Measurements from ENCODE around the gene GAD2.

GAD2 gene

GRCh38 chr10:26259341-26259740 lies 42.8 kb downstream of the GAD2 start:
- no peak overlapping the region for H2BK120ac ChIP-seq (ENCODE audit: low read depth, low read length)
- no peak for DNase-seq
- H3K9me3 ChIP-seq (ENCODE audit: control insufficient read depth, low read length), result no peaks in the 10 kb centered on the region
- no peaks in the 10 kb centered on the region for H3K79me1 ChIP-seq (replicated peaks; ENCODE audit: low read length, poor library complexity, severe bottlenecking)
- H4K8ac ChIP-seq (ENCODE audit: low read length), result no peak overlapping the region
- no peak overlapping the region for H3K4me3 ChIP-seq (ENCODE audit: insufficient read depth in 1 of 2, low read depth in 1 of 2, low read length in 2 of 2)
- no peaks in the 10 kb centered on the region for H3K27me3 ChIP-seq (ENCODE audit: control insufficient read depth in 1 of 2, insufficient read depth in 1 of 2, low read length in 2 of 2)
- no peak overlapping the region for H3K27ac ChIP-seq (ENCODE audit: low read length, poor library complexity, severe bottlenecking)
- H3K4ac ChIP-seq (ENCODE audit: low read depth in 1 of 2, low read length in 2 of 2), result no peak overlapping the region
- no peak overlapping the region for H2AFZ ChIP-seq (ENCODE audit: low read depth, low read length)
- no peak overlapping the region for H2AK5ac ChIP-seq (ENCODE audit: low read length, severe bottlenecking)
- no peak overlapping the region for H3K4me2 ChIP-seq (ENCODE audit: low read length, poor library complexity, severe bottlenecking)
- H2BK15ac ChIP-seq (ENCODE audit: low read depth, poor library complexity, severe bottlenecking), result no peak overlapping the region
- no peak overlapping the region for H2BK12ac ChIP-seq (ENCODE audit: low read length in 2 of 2)
- 41% methylated on average over 1 of the region's 1 CpG for WGBS
- no peak overlapping the region for H3K18ac ChIP-seq (ENCODE audit: low read depth in 1 of 2, low read length in 2 of 2)
- H3K9ac ChIP-seq (ENCODE audit: low read length), result no peak overlapping the region
- H3K23ac ChIP-seq (ENCODE audit: low read length in 2 of 2), result no peak overlapping the region
- H3K36me3 ChIP-seq (ENCODE audit: control insufficient read depth in 1 of 2, insufficient read depth in 2 of 2, low read depth in 1 of 2, low read length in 2 of 2), result no peaks in the 10 kb centered on the region
- no peak overlapping the region for H3K14ac ChIP-seq (ENCODE audit: low read length in 2 of 2)
- no peaks in the 10 kb centered on the region for H3K4me1 ChIP-seq (ENCODE audit: control insufficient read depth, insufficient read depth, low read depth, low read length)
- H2BK5ac ChIP-seq (ENCODE audit: low read depth, low read length, poor library complexity, severe bottlenecking), result no peak overlapping the region
- H4K91ac ChIP-seq (ENCODE audit: low read length), result no peak overlapping the region

- H3K14ac ChIP-seq (ENCODE audit: low read length in 2 of 2), result no peak overlapping the region
- H3K9me3 ChIP-seq (ENCODE audit: control insufficient read depth, low read length), result no peaks in the 10 kb centered on the region
- no peak overlapping the region for H2BK15ac ChIP-seq (ENCODE audit: low read depth, poor library complexity, severe bottlenecking)
- no peak overlapping the region for H3K4ac ChIP-seq (ENCODE audit: low read depth in 1 of 2, low read length in 2 of 2)
- H3K4me2 ChIP-seq (ENCODE audit: low read length, poor library complexity, severe bottlenecking), result no peak overlapping the region
- no peak overlapping the region for H2BK12ac ChIP-seq (ENCODE audit: low read length in 2 of 2)
- H3K27ac ChIP-seq (ENCODE audit: low read length, poor library complexity, severe bottlenecking), result no peak overlapping the region
- H3K23ac ChIP-seq (ENCODE audit: low read length in 2 of 2), result no peak overlapping the region
- H2AFZ ChIP-seq (ENCODE audit: low read depth, low read length), result no peak overlapping the region
- H3K79me1 ChIP-seq (replicated peaks; ENCODE audit: low read length, poor library complexity, severe bottlenecking), result no peaks in the 10 kb centered on the region
- no peak overlapping the region for H3K18ac ChIP-seq (ENCODE audit: low read depth in 1 of 2, low read length in 2 of 2)
- H2BK5ac ChIP-seq (ENCODE audit: low read depth, low read length, poor library complexity, severe bottlenecking), result no peak overlapping the region
- H3K36me3 ChIP-seq (ENCODE audit: control insufficient read depth in 1 of 2, insufficient read depth in 2 of 2, low read depth in 1 of 2, low read length in 2 of 2), result no peaks in the 10 kb centered on the region
- no peak overlapping the region for H2AK5ac ChIP-seq (ENCODE audit: low read length, severe bottlenecking)
- peak overlapping the region in 1 of 2 experiments; percentile 78 for H3K4me3 ChIP-seq (ENCODE audit: insufficient read depth in 1 of 2, low read depth in 1 of 2, low read length in 2 of 2)
- H3K9ac ChIP-seq (ENCODE audit: low read length), result peak overlapping the region; percentile 5
- no peak overlapping the region for H2BK120ac ChIP-seq (ENCODE audit: low read depth, low read length)
- no peaks in the 10 kb centered on the region for H3K4me1 ChIP-seq (ENCODE audit: control insufficient read depth, insufficient read depth, low read depth, low read length)
- 48% methylated on average over 6 of the region's 8 CpGs for WGBS
- peaks cover 0 to 16% of the 10 kb centered on the region in 2 experiments for H3K27me3 ChIP-seq (ENCODE audit: control insufficient read depth in 1 of 2, insufficient read depth in 1 of 2, low read length in 2 of 2)
- DNase-seq, result no peak
- H4K8ac ChIP-seq (ENCODE audit: low read length), result no peak overlapping the region
- H4K91ac ChIP-seq (ENCODE audit: low read length), result no peak overlapping the region
Observed at GRCh38 chr10:26269754-26270153, 53.2 kb downstream of the GAD2 start.

GRCh38 chr10:26274391-26274790 lies 57.8 kb downstream of the GAD2 start:
- H3K4me3 ChIP-seq (ENCODE audit: insufficient read depth in 1 of 2, low read depth in 1 of 2, low read length in 2 of 2), result no peak overlapping the region
- no peak overlapping the region for H3K23ac ChIP-seq (ENCODE audit: low read length in 2 of 2)
- H2BK12ac ChIP-seq (ENCODE audit: low read length in 2 of 2), result no peak overlapping the region
- no peak overlapping the region for H3K27ac ChIP-seq (ENCODE audit: low read length, poor library complexity, severe bottlenecking)
- DNase-seq, result no peak
- H4K91ac ChIP-seq (ENCODE audit: low read length), result no peak overlapping the region
- no peak overlapping the region for H2BK120ac ChIP-seq (ENCODE audit: low read depth, low read length)
- no peak overlapping the region for H2BK5ac ChIP-seq (ENCODE audit: low read depth, low read length, poor library complexity, severe bottlenecking)
- no peak overlapping the region for H3K18ac ChIP-seq (ENCODE audit: low read depth in 1 of 2, low read length in 2 of 2)
- H2AFZ ChIP-seq (ENCODE audit: low read depth, low read length), result no peak overlapping the region
- no peaks in the 10 kb centered on the region for H3K79me1 ChIP-seq (replicated peaks; ENCODE audit: low read length, poor library complexity, severe bottlenecking)
- H3K36me3 ChIP-seq (ENCODE audit: control insufficient read depth in 1 of 2, insufficient read depth in 2 of 2, low read depth in 1 of 2, low read length in 2 of 2), result no peaks in the 10 kb centered on the region
- no peak overlapping the region for H3K14ac ChIP-seq (ENCODE audit: low read length in 2 of 2)
- no peak overlapping the region for H2BK15ac ChIP-seq (ENCODE audit: low read depth, poor library complexity, severe bottlenecking)
- peaks cover 0 to 17% of the 10 kb centered on the region in 2 experiments for H3K27me3 ChIP-seq (ENCODE audit: control insufficient read depth in 1 of 2, insufficient read depth in 1 of 2, low read length in 2 of 2)
- H4K8ac ChIP-seq (ENCODE audit: low read length), result no peak overlapping the region
- H2AK5ac ChIP-seq (ENCODE audit: low read length, severe bottlenecking), result no peak overlapping the region
- WGBS, result 72% methylated on average over 5 of the region's 5 CpGs
- H3K4ac ChIP-seq (ENCODE audit: low read depth in 1 of 2, low read length in 2 of 2), result no peak overlapping the region
- no peak overlapping the region for H3K9ac ChIP-seq (ENCODE audit: low read length)
- no peaks in the 10 kb centered on the region for H3K9me3 ChIP-seq (ENCODE audit: control insufficient read depth, low read length)
- no peak overlapping the region for H3K4me2 ChIP-seq (ENCODE audit: low read length, poor library complexity, severe bottlenecking)
- no peaks in the 10 kb centered on the region for H3K4me1 ChIP-seq (ENCODE audit: control insufficient read depth, insufficient read depth, low read depth, low read length)

- Histone ChIP-seq H3K4me1 (ENCODE audit: control insufficient read depth, insufficient read depth, low read depth, low read length) (no peaks in the 10 kb centered on the region), H3K18ac (ENCODE audit: low read depth in 1 of 2, low read length in 2 of 2) (no peak overlapping the region), H3K4me2 (ENCODE audit: low read length, poor library complexity, severe bottlenecking) (no peak overlapping the region), H2BK12ac (ENCODE audit: low read length in 2 of 2) (no peak overlapping the region), H3K27ac (ENCODE audit: low read length, poor library complexity, severe bottlenecking) (no peak overlapping the region), H3K9ac (ENCODE audit: low read length) (no peak overlapping the region), H3K27me3 (ENCODE audit: control insufficient read depth in 1 of 2, insufficient read depth in 1 of 2, low read length in 2 of 2) (peaks cover 0 to 23% of the 10 kb centered on the region in 2 experiments), H2BK15ac (ENCODE audit: low read depth, poor library complexity, severe bottlenecking) (no peak overlapping the region), H3K4me3 (ENCODE audit: insufficient read depth in 1 of 2, low read depth in 1 of 2, low read length in 2 of 2) (no peak overlapping the region), H3K23ac (ENCODE audit: low read length in 2 of 2) (no peak overlapping the region), H2BK120ac (ENCODE audit: low read depth, low read length) (no peak overlapping the region), H2AFZ (ENCODE audit: low read depth, low read length) (no peak overlapping the region), H3K9me3 (ENCODE audit: control insufficient read depth, low read length) (no peaks in the 10 kb centered on the region), H3K79me1 (replicated peaks; ENCODE audit: low read length, poor library complexity, severe bottlenecking) (no peaks in the 10 kb centered on the region), H3K36me3 (ENCODE audit: control insufficient read depth in 1 of 2, insufficient read depth in 2 of 2, low read depth in 1 of 2, low read length in 2 of 2) (no peaks in the 10 kb centered on the region), H3K4ac (ENCODE audit: low read depth in 1 of 2, low read length in 2 of 2) (no peak overlapping the region), H2BK5ac (ENCODE audit: low read depth, low read length, poor library complexity, severe bottlenecking) (no peak overlapping the region), H4K8ac (ENCODE audit: low read length) (no peak overlapping the region), H2AK5ac (ENCODE audit: low read length, severe bottlenecking) (no peak overlapping the region), H3K14ac (ENCODE audit: low read length in 2 of 2) (no peak overlapping the region), H4K91ac (ENCODE audit: low read length) (no peak overlapping the region)
- DNase-seq, result no peak
- 94% methylated on average over 3 of the region's 3 CpGs for WGBS
Observed at GRCh38 chr10:26278295-26278694, 61.7 kb downstream of the GAD2 start.
